Panc1 (cell line): ENCODE results near the gene NDUFAF2. TPM values are rescaled to one million over a fixed set of nuclear protein-coding genes. Genes with fewer than 3 reads are reported as not detected.

Experiments
- ATAC-seq: fragments of 200-7000 bp; cut with Tn5 transposase; 2 replicates; pipeline ENCODE4 v1.9.1; 2020; ENCODE audit warnings: mild to moderate bottlenecking, moderate library complexity
- BruUV-seq: library from RNA; stranded (reverse); fragments of 400-500 nt; replicated peaks from 2 replicates; lab custom pipeline; 2021; lab: Mats Ljungman, UMichigan
- CTCF ChIA-PET: fragments of 300-600 bp; sonication (Branson Sonifier 250); formaldehyde crosslinking; loops from one replicate; lab custom pipeline; 2022; ENCODE audit warnings: antibody characterized with exemption; lab: Charles Lee
- POLR2A ChIA-PET: fragments of 300-600 bp; sonication (Branson Sonifier 250); formaldehyde crosslinking; loops from one replicate; lab custom pipeline; 2022; ENCODE audit warnings: antibody characterized with exemption; lab: Charles Lee
- DNase-seq: peaks from one replicate; pipeline ENCODE4 v3.0.0-alpha.2; 2010; ENCODE audit warnings: low read depth, low spot score
- H3K27ac ChIP-seq: 2 replicates; pipeline ENCODE4 v1.5.1; 2011; ENCODE audit warnings: mild to moderate bottlenecking, low read length, inconsistent platforms
- H3K27me3 ChIP-seq: fragments of 200-500 bp; sonication (Bioruptor generic); 2 replicates; pipeline ENCODE4 v1.6.0; 2014; ENCODE audit warnings: low read length, inconsistent platforms; ENCODE audit not compliant: control insufficient read depth, insufficient read depth
- H3K36me3 ChIP-seq: fragments of 200-500 bp; sonication (Bioruptor generic); 2 replicates; pipeline ENCODE4 v1.5.1; 2014; ENCODE audit warnings: inconsistent platforms, mild to moderate bottlenecking, low read length, moderate library complexity; ENCODE audit not compliant: control insufficient read depth, insufficient read depth
- H3K4me1 ChIP-seq: 2 replicates; pipeline ENCODE4 v1.5.1; 2011; ENCODE audit warnings: inconsistent platforms, mild to moderate bottlenecking, low read length, moderate library complexity; ENCODE audit not compliant: control insufficient read depth, insufficient read depth
- H3K4me3 ChIP-seq, 2 experiments: 2 replicates each; pipeline ENCODE4 v1.5.1; 2011 to 2012; ENCODE audit warnings: low read depth in 2 of 2, low read length in 2 of 2, mild to moderate bottlenecking in 2 of 2, inconsistent platforms in 1 of 2, moderate library complexity in 1 of 2
- H3K9me3 ChIP-seq: fragments of 200-500 bp; sonication (Bioruptor generic); 2 replicates; pipeline ENCODE4 v1.5.1; 2014; ENCODE audit warnings: low read depth, mild to moderate bottlenecking, inconsistent platforms, low read length, moderate library complexity; ENCODE audit not compliant: control insufficient read depth, insufficient read depth
- CTCF ChIP-seq: fragments of 450-650 bp; IDR thresholded peaks from 2 replicates; pipeline ENCODE4 v1.5.1; 2017; ENCODE audit warnings: mild to moderate bottlenecking
- POLR2AphosphoS5 ChIP-seq: IDR thresholded peaks from 2 replicates; pipeline ENCODE4 v1.6.1; 2012; ENCODE audit warnings: mild to moderate bottlenecking, low read depth, low read length, moderate library complexity
- REST ChIP-seq, 2 experiments: IDR thresholded peaks; 2 replicates each; pipeline ENCODE4 v1.6.1; 2011 to 2012; ENCODE audit warnings: low read depth in 2 of 2, control low read depth in 1 of 2, low read length in 1 of 2, mild to moderate bottlenecking in 1 of 2, moderate library complexity in 1 of 2; ENCODE audit not compliant: insufficient read depth in 1 of 2
- SIN3A ChIP-seq: IDR thresholded peaks from 2 replicates; pipeline ENCODE4 v1.6.1; 2012; ENCODE audit warnings: low read depth, mild to moderate bottlenecking, low read length, moderate library complexity, borderline replicate concordance; ENCODE audit not compliant: insufficient read depth
- TCF7L2 ChIP-seq: IDR thresholded peaks from 2 replicates; pipeline ENCODE4 v1.6.1; 2011; ENCODE audit warnings: mild to moderate bottlenecking, low read depth, low read length, inconsistent platforms
- in situ Hi-C: cut with HindIII; loops from 2 replicates; pipeline ENCODE4 v1.10.0; 2016; ENCODE audit warnings: low sequenced_read_pairs, low pct_unique_long_range_greater_than_20kb
- intact Hi-C: fragments of 100-400 bp; cut with micrococcal nuclease; formaldehyde crosslinking; loops from one replicate; pipeline ENCODE4 v1.10.0; 2022; ENCODE audit not compliant: unreplicated experiment
- total RNA-seq: library from RNA; stranded (reverse); gene quantifications from one replicate; pipeline ENCODE4 v1.2.1, GENCODE V29; 2021; ENCODE audit not compliant: unreplicated experiment

The NDUFAF2 gene
- total RNA-seq, 1 experiment from 2014 or later = 41.6 TPM

- in situ Hi-C loops (no loop called here), intact Hi-C loops (no loop called here)
- ChIA-PET CTCF (no interaction called here), POLR2A (no interaction called here)
- Histone ChIP-seq H3K4me1 (no peaks in the 10 kb centered on the region), H3K27me3 (no peaks in the 10 kb centered on the region), H3K9me3 (no peaks in the 10 kb centered on the region), H3K27ac (no peak overlapping the region), H3K36me3 (no peaks in the 10 kb centered on the region), H3K4me3 (no peak overlapping the region)
- DNase-seq (no peak), ATAC-seq (no peak)
- TF ChIP-seq SIN3A (no peak), TCF7L2 (no peak), CTCF (no peak), REST (IDR thresholded peaks at IDR 0.05; ENCODE audit: insufficient read depth in 1 of 2, low read depth in 2 of 2, low read length in 1 of 2) (no peak), POLR2AphosphoS5 (no peak)
- no TSS peak for BruUV-seq
Observed at GRCh38 chr5:60903356-60903755, 41.6 kb upstream of the NDUFAF2 start.

- Histone ChIP-seq H3K9me3 (no peaks in the 10 kb centered on the region), H3K36me3 (no peaks in the 10 kb centered on the region), H3K27me3 (no peaks in the 10 kb centered on the region), H3K27ac (no peak overlapping the region), H3K4me3 (no peak overlapping the region), H3K4me1 (no peaks in the 10 kb centered on the region)
- TF ChIP-seq TCF7L2 (no peak), REST (IDR thresholded peaks at IDR 0.05; ENCODE audit: insufficient read depth in 1 of 2, low read depth in 2 of 2, low read length in 1 of 2) (no peak), CTCF (no peak), SIN3A (no peak), POLR2AphosphoS5 (no peak)
- BruUV-seq = no TSS peak
- ChIA-PET POLR2A (no interaction called here), CTCF (no interaction called here)
- DNase-seq (no peak), ATAC-seq (no peak)
- in situ Hi-C loops (no loop called here), intact Hi-C loops (no loop called here)
Observed at GRCh38 chr5:60916646-60917045, 28.4 kb upstream of the NDUFAF2 start.
